T-helper 9 cell (primary cell): Measurements from ENCODE around the gene KIR2DL1.
"Not testable (repeated sequence)": the region's sequence is repeated elsewhere in the genome, so short reads cannot be mapped to it uniquely, and the experiment has no call there.

ENCODE experiments used
- DNase-seq: peaks from one replicate; pipeline ENCODE4 v3.0.0-alpha.2; 2020

The KIR2DL1 gene

GRCh38 chr19:54824416-54824815, 54.8 kb downstream of the KIR2DL1 start:
- DNase-seq = not testable (repeated sequence)

- DNase-seq = not testable (repeated sequence)
Observed at GRCh38 chr19:54825326-54825725, 55.7 kb downstream of the KIR2DL1 start.

DNA sequence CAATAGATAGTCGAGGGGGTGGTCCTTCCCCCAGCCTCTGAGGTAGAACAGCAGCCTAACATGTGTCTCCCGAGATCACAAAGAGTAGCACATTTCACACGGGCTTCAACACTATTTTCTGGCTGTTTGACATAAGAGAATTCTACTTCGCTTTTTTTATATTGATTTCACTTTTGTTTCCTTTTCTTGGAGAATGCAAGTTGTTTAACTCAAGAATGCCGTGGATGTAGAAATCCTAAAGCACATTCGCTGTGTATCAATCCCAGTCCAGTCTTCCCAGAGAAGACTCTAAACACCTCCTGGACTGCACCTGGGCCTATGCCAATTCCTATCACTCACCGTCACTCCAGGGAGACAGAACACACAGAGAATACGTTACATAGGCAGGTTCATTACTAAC, 58.5 kb downstream of the KIR2DL1 start:
- DNase-seq = not testable (repeated sequence)

DNA sequence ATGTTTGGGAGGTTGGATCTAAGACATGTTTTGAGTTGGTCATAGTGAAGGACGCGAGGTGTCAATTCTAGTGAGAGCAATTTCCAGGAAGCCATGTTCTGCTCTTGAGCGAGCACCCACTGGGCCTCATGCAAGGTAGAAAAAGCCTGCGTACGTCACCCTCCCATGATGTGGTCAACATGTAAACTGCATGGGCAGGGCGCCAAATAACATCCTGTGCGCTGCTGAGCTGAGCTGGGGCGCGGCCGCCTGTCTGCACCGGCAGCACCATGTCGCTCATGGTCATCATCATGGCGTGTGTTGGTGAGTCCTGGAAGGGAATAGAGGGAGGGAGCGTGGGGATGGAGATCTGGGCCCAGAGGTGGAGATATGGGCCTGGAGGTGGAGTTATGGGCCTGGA, 62.9 kb downstream of the KIR2DL1 start, which contains the start of gene KIR2DS4:
TSS of gene KIR2DS4 (plus strand) at position 181 of the 400 bp plus-strand sequence.
- not testable (repeated sequence) for DNase-seq
